ENCODE data around the gene TIAM1.

- TF ChIP-seq CTCF (IDR thresholded peaks at IDR 0.05) = no peak
- no peak for TF ChIP-seq POLR2A (IDR thresholded peaks at IDR 0.05)
These were observed 118.3 kb downstream of the TIAM1 start for GRCh38 chr21:31225713-31226112.

Data from lower leg skin (tissue), 3 donors.